Activated T-helper 17 cell treated with anti-CD3 and anti-CD28 coated beads, Interleukin-2, amount 50 U/mL, for 72 hours (primary cell): ENCODE measurements around the gene FCER2. TPM values are rescaled to one million over a fixed set of nuclear protein-coding genes. Genes with fewer than 3 reads are reported as not detected.

Source experiments
- ATAC-seq: fragments of 150-1000 bp; cut with Tn5 transposase; replicated peaks from 2 replicates; pipeline ENCODE4 v1.10.0; 2021; ENCODE audit warnings: mild to moderate bottlenecking, moderate library complexity
- H3K27ac Mint-ChIP-seq: one replicate; pipeline ENCODE4 v1.8.0; 2022; ENCODE audit warnings: mixed read lengths
- H3K27me3 Mint-ChIP-seq: one replicate; pipeline ENCODE4 v1.8.0; 2022; ENCODE audit warnings: mixed read lengths
- H3K36me3 Mint-ChIP-seq: one replicate; pipeline ENCODE4 v1.8.0; 2022; ENCODE audit warnings: low read depth, mild to moderate bottlenecking, mixed read lengths
- H3K4me1 Mint-ChIP-seq: one replicate; pipeline ENCODE4 v1.8.0; 2022; ENCODE audit warnings: mixed read lengths
- H3K4me3 Mint-ChIP-seq: one replicate; pipeline ENCODE4 v1.8.0; 2022; ENCODE audit warnings: mild to moderate bottlenecking, mixed read lengths
- H3K9me3 Mint-ChIP-seq: one replicate; pipeline ENCODE4 v1.8.0; 2022; ENCODE audit warnings: mixed read lengths
- total RNA-seq, 2 donors: library from RNA; stranded (reverse); gene quantifications; one replicate each; pipeline ENCODE4 v1.2.3, GENCODE V29; 2022

The FCER2 gene
- total RNA-seq, 2 donors from 2014 or later, result 0.65 to 2.8 TPM

DNA sequence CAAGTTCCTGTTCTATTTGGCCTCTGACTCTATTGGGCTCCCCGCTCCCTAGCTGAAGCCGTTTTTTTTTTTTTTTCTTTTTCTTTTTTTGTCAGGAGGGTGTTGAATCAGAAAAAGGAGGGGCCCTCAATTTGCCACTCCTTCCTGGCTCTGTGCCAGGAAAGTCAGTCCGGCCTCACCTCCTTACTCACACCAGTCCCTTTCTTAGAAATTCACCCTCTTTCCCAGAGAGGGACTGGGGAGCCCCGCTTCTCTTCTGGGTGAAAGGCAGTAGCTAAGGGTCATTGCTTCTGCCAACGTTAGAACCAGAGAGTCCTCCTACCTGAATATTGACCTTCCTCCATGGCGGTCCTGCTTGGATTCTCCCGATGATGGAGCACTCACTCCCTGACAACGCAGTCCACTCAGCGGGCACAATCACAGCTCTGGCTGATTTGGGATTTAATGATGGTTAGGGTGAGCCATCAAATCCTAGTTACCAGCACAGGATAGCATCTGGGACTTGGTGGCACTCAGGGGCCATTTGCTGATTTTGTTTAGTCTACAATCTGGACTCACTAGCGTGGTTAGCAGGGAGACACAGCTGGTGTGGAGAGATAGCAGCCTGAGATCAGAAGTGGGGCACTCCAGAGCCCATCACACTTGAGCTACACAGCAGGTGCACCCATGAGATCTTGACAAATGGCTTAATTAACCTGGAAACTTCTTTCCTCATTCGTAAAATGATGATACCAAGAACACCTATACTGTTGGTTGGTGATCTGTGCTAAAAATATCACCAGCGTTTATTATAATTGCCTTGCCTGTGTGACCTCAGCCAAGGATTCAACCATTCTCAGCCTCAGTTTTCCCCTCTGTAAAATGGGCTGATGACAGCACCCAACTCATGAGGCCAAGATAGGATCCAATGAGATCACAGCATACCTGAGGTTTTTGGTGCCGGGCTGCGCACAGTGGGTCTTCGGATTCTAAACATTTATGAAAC is 2.2 kb downstream of the FCER2 start:
- ATAC-seq, result peak; percentile 90
- peaks cover 11% of the 10 kb centered on the region for H3K27me3 Mint-ChIP-seq
- no peaks in the 10 kb centered on the region for H3K9me3 Mint-ChIP-seq
- peak overlapping the region; percentile 55 for H3K4me3 Mint-ChIP-seq
- no peaks in the 10 kb centered on the region for H3K36me3 Mint-ChIP-seq
- H3K27ac Mint-ChIP-seq, result peak overlapping the region; percentile 89
- H3K4me1 Mint-ChIP-seq, result peaks cover 14% of the 10 kb centered on the region

DNA sequence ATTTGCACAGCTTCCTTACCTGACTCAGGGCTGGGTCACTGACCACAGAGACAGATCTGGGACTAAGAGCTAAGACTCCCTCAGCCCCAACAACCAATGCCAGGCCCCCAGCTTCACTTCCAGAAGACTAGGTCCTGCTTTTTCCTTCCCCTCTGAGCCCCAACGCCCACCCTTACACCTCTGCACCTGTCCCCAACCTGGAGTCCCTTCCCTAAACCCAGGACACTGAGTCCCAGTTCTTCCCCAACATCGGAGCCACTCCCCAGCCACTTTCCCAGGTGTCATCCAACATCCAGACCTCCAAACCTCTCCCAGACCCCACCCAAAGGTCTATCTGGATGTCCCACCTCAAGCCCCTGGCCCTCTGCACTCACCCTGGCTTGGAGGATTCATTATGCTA is 2.9 kb downstream of the FCER2 start:
- ATAC-seq, result no peak
- H3K36me3 Mint-ChIP-seq, result no peaks in the 10 kb centered on the region
- H3K9me3 Mint-ChIP-seq, result no peaks in the 10 kb centered on the region
- H3K4me3 Mint-ChIP-seq, result peak overlapping the region; percentile 55
- H3K4me1 Mint-ChIP-seq, result peaks cover 14% of the 10 kb centered on the region
- H3K27me3 Mint-ChIP-seq, result peaks cover 11% of the 10 kb centered on the region
- peak overlapping the region; percentile 89 for H3K27ac Mint-ChIP-seq

- peak overlapping the region; percentile 55 for H3K4me3 Mint-ChIP-seq
- no peaks in the 10 kb centered on the region for H3K9me3 Mint-ChIP-seq
- peak overlapping the region; percentile 89 for H3K27ac Mint-ChIP-seq
- peaks cover 11% of the 10 kb centered on the region for H3K27me3 Mint-ChIP-seq
- H3K4me1 Mint-ChIP-seq, result peaks cover 14% of the 10 kb centered on the region
- no peaks in the 10 kb centered on the region for H3K36me3 Mint-ChIP-seq
- no peak for ATAC-seq
Observed at GRCh38 chr19:7698583-7698982, 3.3 kb downstream of the FCER2 start.

GRCh38 chr19:7697721-7698287 is 4.1 kb downstream of the FCER2 start:
- H3K4me1 Mint-ChIP-seq, result peaks cover 14% of the 10 kb centered on the region

DNA sequence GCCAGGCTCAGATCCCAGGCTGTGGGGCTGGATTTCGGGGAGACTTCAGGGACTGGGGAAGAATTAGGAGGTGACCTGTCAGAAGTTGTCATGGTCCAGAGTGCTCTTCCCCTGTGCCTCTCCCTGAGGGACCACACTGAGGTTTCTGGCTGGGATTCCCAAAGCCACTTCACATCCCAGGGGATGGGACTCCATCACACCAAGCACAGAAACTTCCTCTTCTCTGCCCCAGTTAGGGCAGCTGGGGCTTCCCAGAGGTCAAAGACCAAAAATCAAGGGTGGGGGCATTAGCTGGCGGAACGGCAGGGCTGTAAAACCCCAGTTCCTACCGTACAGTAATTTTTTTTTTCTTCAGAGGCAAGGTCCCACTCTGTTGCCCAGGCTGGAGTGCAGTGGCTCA is 7.4 kb downstream of the FCER2 start:
- Mint-ChIP-seq H3K9me3 (no peaks in the 10 kb centered on the region), H3K27me3 (peaks cover 11% of the 10 kb centered on the region), H3K4me1 (peaks cover 7% of the 10 kb centered on the region), H3K4me3 (no peak overlapping the region), H3K36me3 (no peaks in the 10 kb centered on the region), H3K27ac (no peak overlapping the region)
- no peak for ATAC-seq

More at GRCh38 chr19:7697721-7698287, 4.1 kb downstream of the FCER2 start:
- no peak overlapping the region for H3K27ac Mint-ChIP-seq
- no peak overlapping the region for H3K4me3 Mint-ChIP-seq
- peaks cover 11% of the 10 kb centered on the region for H3K27me3 Mint-ChIP-seq
- no peaks in the 10 kb centered on the region for H3K36me3 Mint-ChIP-seq
- H3K9me3 Mint-ChIP-seq, result no peaks in the 10 kb centered on the region
- no peak for ATAC-seq

- Mint-ChIP-seq H3K4me3 (no peak overlapping the region), H3K27me3 (peaks cover 4% of the 10 kb centered on the region), H3K36me3 (no peaks in the 10 kb centered on the region), H3K4me1 (no peaks in the 10 kb centered on the region), H3K9me3 (no peaks in the 10 kb centered on the region), H3K27ac (no peak overlapping the region)
- peak; percentile 20 for ATAC-seq
Observed at GRCh38 chr19:7692417-7693088, 9.4 kb downstream of the FCER2 start.

- Mint-ChIP-seq H3K27ac (no peak overlapping the region), H3K27me3 (peaks cover 1% of the 10 kb centered on the region), H3K4me1 (no peaks in the 10 kb centered on the region), H3K36me3 (no peaks in the 10 kb centered on the region), H3K9me3 (no peaks in the 10 kb centered on the region), H3K4me3 (no peak overlapping the region)
- ATAC-seq, result peak; percentile 64
Observed at GRCh38 chr19:7691497-7691896, 10.4 kb downstream of the FCER2 start.

GRCh38 chr19:7690779-7691258 is 11.1 kb downstream of the FCER2 start:
- Mint-ChIP-seq H3K4me1 (no peaks in the 10 kb centered on the region), H3K27me3 (no peaks in the 10 kb centered on the region), H3K36me3 (no peaks in the 10 kb centered on the region), H3K4me3 (no peak overlapping the region), H3K9me3 (no peaks in the 10 kb centered on the region), H3K27ac (no peak overlapping the region)
- ATAC-seq, result peak; percentile 8

GRCh38 chr19:7689165-7689564 is 12.8 kb downstream of the FCER2 start:
- H3K4me3 Mint-ChIP-seq, result no peak overlapping the region
- no peaks in the 10 kb centered on the region for H3K27me3 Mint-ChIP-seq
- ATAC-seq, result no peak
- peaks cover 9% of the 10 kb centered on the region for H3K36me3 Mint-ChIP-seq
- no peaks in the 10 kb centered on the region for H3K9me3 Mint-ChIP-seq
- no peak overlapping the region for H3K27ac Mint-ChIP-seq
- H3K4me1 Mint-ChIP-seq, result no peaks in the 10 kb centered on the region

GRCh38 chr19:7687177-7687576 is 14.8 kb downstream of the FCER2 start:
- peaks cover 28% of the 10 kb centered on the region for H3K36me3 Mint-ChIP-seq
- H3K4me1 Mint-ChIP-seq, result no peaks in the 10 kb centered on the region
- H3K27ac Mint-ChIP-seq, result no peak overlapping the region
- ATAC-seq, result no peak
- H3K4me3 Mint-ChIP-seq, result no peak overlapping the region
- H3K27me3 Mint-ChIP-seq, result no peaks in the 10 kb centered on the region
- no peaks in the 10 kb centered on the region for H3K9me3 Mint-ChIP-seq

GRCh38 chr19:7685546-7686445 is 16.1 kb downstream of the FCER2 start:
- Mint-ChIP-seq H3K27ac (no peak overlapping the region), H3K36me3 (peaks cover 39% of the 10 kb centered on the region), H3K27me3 (no peaks in the 10 kb centered on the region), H3K4me3 (no peak overlapping the region), H3K4me1 (no peaks in the 10 kb centered on the region), H3K9me3 (no peaks in the 10 kb centered on the region)
- no peak for ATAC-seq

DNA sequence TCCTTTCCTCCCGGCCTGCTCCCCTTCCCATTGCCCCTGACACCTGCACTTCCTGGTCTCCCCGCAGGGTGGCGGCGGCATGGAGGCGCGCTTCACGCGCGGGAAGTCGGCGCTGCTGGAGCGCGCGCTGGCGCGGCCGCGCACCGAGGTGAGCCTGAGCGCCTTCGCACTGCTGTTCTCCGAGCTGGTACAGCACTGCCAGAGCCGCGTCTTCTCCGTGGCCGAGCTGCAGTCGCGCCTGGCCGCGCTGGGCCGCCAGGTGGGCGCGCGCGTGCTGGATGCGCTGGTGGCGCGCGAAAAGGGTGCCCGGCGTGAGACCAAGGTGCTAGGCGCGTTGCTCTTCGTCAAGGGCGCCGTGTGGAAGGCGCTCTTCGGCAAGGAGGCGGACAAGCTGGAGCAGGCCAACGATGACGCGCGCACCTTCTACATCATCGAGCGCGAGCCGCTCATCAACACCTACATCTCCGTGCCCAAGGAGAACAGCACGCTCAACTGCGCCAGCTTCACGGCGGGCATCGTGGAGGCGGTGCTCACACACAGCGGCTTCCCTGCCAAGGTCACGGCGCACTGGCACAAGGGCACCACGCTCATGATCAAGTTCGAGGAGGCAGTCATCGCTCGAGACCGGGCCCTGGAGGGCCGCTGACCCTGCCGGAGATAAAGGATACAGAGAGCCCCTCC is 19.6 kb downstream of the FCER2 start:
- H3K27me3 Mint-ChIP-seq, result peaks cover 3% of the 10 kb centered on the region
- H3K27ac Mint-ChIP-seq, result peak overlapping the region; percentile 93
- peak overlapping the region; percentile 86 for H3K4me3 Mint-ChIP-seq
- peaks cover 39% of the 10 kb centered on the region for H3K36me3 Mint-ChIP-seq
- no peaks in the 10 kb centered on the region for H3K9me3 Mint-ChIP-seq
- peaks cover 10% of the 10 kb centered on the region for H3K4me1 Mint-ChIP-seq
- no peak for ATAC-seq
